Activated T-cell treated with anti-CD3 and anti-CD28 coated beads, Interleukin-2, amount 50 U/mL, for 4 hours (primary cell): Measurements from ENCODE around the gene CDH4. TPM values are rescaled to one million over a fixed set of nuclear protein-coding genes. Genes with fewer than 3 reads are reported as not detected.

Source experiments
- ATAC-seq, 2 donors: fragments of 200-7000 bp; cut with Tn5 transposase; one replicate each; pipeline ENCODE4 v1.10.0; 2021
- DNase-seq: peaks from one replicate; pipeline ENCODE4 v3.0.0-alpha.2; 2020
- H3K27me3 Mint-ChIP-seq: one replicate; pipeline ENCODE4 v1.8.0; 2021; ENCODE audit warnings: low read depth, mixed read lengths
- H3K36me3 Mint-ChIP-seq: one replicate; pipeline ENCODE4 v1.8.0; 2022; ENCODE audit warnings: mixed read lengths; ENCODE audit not compliant: insufficient read depth
- H3K4me1 Mint-ChIP-seq: one replicate; pipeline ENCODE4 v1.8.0; 2021; ENCODE audit warnings: low read depth, mixed read lengths
- H3K4me3 Mint-ChIP-seq: one replicate; pipeline ENCODE4 v1.8.0; 2021; ENCODE audit warnings: mild to moderate bottlenecking, moderate library complexity, mixed read lengths
- H3K9me3 Mint-ChIP-seq: one replicate; pipeline ENCODE4 v1.8.0; 2021; ENCODE audit warnings: mixed read lengths
- total RNA-seq, 3 donors: library from RNA; stranded (reverse); gene quantifications; one replicate each; pipeline ENCODE4 v1.2.1, GENCODE V29; 2021

The CDH4 gene
- total RNA-seq, 3 donors from 2014 or later: 0.10 TPM; not detected in 2

GRCh38 chr20:61897401-61898295 is 645.6 kb downstream of the CDH4 start:
- Mint-ChIP-seq H3K4me3 (no peak overlapping the region), H3K9me3 (no peaks in the 10 kb centered on the region), H3K27me3 (peaks cover 3% of the 10 kb centered on the region), H3K4me1 (no peaks in the 10 kb centered on the region), H3K36me3 (no peaks in the 10 kb centered on the region)
- no peak for ATAC-seq
- DNase-seq: no peak

DNA sequence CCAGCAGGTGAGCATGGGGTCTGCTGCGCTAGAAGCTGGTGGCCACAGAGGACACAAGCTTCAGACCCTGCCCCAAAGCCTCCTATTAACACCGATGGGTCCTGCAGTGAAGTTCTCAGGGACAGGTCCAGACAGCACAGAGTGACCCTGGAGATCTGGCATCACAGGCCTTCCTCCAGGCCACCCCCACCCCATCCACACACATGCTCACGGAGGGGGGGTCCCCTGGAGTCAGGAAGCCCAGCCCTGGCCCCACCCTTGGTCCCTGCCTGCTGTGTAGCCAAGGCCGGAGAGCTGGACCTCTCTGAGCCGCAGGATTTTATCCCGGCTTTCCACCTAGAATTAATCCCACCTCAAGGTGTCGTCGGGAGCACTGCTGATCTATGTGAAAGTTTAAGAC is 646.3 kb downstream of the CDH4 start:
- H3K36me3 Mint-ChIP-seq: no peaks in the 10 kb centered on the region
- no peaks in the 10 kb centered on the region for H3K9me3 Mint-ChIP-seq
- DNase-seq: no peak
- no peak for ATAC-seq
- H3K27me3 Mint-ChIP-seq: peaks cover 3% of the 10 kb centered on the region
- H3K4me3 Mint-ChIP-seq: no peak overlapping the region
- no peaks in the 10 kb centered on the region for H3K4me1 Mint-ChIP-seq

DNA sequence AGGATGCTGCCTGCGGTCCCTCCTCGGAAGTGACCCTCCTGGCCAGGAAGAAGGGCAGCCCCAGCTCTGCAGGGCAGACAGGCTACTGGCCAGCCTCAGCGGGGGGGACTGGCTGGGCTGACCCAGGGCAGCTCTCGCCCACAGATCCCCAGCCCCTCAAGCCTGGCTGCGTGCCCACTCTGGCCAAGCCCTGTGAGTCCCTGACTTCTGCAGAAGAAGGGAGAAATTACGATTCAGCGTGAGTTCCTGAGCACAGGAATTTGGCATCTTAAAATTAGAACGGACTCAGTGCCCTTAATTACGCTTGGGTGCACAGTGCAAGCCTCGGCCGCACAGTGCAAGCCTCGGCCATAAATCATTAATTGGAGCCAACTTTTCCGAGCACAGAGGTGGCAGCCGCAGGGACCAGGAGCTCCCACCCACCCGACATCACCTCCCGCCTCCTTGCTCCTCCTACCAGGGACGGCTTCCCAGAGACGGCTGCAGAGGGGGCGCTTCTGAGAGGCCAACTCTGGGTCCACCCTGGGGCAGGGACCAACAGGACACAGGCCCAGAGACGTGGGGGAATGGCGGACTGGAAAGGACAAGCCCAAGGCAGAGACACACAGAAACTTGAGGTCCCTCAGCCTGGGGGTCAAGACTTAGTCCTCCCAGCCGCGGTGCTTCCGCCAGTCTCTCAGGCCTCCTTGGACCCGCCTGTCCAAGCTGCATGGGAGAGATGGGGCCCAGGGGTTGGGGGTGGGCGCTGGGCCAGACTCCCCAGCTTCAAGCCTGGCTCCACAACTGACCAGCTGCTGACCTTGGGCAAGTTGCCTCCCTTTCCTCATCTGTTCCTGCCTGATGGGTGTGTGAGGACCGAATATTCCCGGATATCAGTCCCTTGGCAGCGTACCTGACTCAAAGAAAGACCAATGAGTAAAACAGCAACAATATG is 648.2 kb downstream of the CDH4 start:
- Mint-ChIP-seq H3K4me1 (no peaks in the 10 kb centered on the region), H3K27me3 (peaks cover 3% of the 10 kb centered on the region), H3K4me3 (no peak overlapping the region), H3K36me3 (no peaks in the 10 kb centered on the region), H3K9me3 (no peaks in the 10 kb centered on the region)
- no peak for ATAC-seq
- no peak for DNase-seq

GRCh38 chr20:61900945-61901293 is 648.9 kb downstream of the CDH4 start:
- Mint-ChIP-seq H3K9me3 (no peaks in the 10 kb centered on the region), H3K36me3 (no peaks in the 10 kb centered on the region), H3K4me1 (no peaks in the 10 kb centered on the region), H3K27me3 (peaks cover 3% of the 10 kb centered on the region), H3K4me3 (no peak overlapping the region)
- DNase-seq (no peak), ATAC-seq (no peak)

- H3K36me3 Mint-ChIP-seq: no peaks in the 10 kb centered on the region
- peaks cover 3% of the 10 kb centered on the region for H3K27me3 Mint-ChIP-seq
- no peak overlapping the region for H3K4me3 Mint-ChIP-seq
- DNase-seq (no peak), ATAC-seq (no peak)
- H3K9me3 Mint-ChIP-seq: no peaks in the 10 kb centered on the region
- H3K4me1 Mint-ChIP-seq: no peaks in the 10 kb centered on the region
These were observed 649.5 kb downstream of the CDH4 start for GRCh38 chr20:61901392-61902220.

GRCh38 chr20:61902221-61902869 is 650.3 kb downstream of the CDH4 start:
- no peaks in the 10 kb centered on the region for H3K4me1 Mint-ChIP-seq
- DNase-seq: no peak
- H3K27me3 Mint-ChIP-seq: peaks cover 2% of the 10 kb centered on the region

DNA sequence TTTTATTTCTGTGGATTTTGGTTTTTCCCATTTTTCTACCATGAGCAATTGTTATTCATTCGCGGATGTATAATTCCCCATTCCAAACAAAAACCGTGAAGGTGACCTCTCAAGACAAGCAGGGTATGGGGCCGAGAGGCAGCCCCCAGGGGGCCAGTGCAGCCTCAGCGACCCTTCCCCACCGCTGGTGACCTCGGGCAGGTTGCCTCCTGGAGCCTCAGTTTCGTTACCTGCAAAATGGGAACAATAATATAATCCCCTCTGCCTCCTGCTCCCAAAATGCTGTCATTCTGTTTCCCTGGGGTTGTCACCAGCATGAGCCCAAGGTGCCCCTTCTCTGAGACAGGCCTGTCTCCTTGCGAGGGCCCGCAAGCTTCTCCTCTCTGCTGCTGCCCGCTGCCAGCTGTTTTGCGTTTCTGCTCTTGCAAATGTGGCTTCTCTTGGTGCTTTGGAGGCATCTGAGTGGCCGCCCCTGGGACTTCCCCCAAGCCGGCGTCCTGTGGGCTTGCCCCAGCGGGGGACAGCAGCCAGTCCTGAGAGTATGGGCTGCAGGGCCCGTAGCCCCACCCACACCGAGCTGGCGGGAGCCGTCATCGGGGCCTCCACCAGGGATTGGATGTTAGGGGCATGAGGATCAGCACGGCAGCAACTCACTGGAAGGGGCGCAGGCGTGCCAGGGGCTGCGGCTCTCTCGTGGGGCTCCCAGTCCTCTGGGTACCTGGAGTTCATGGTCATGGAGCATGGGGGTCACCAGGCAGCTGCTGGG is 651.7 kb downstream of the CDH4 start:
- Mint-ChIP-seq H3K27me3 (peaks cover 2% of the 10 kb centered on the region), H3K36me3 (no peaks in the 10 kb centered on the region), H3K4me3 (no peak overlapping the region), H3K4me1 (no peaks in the 10 kb centered on the region), H3K9me3 (no peaks in the 10 kb centered on the region)
- DNase-seq: no peak
- ATAC-seq: no peak

More at GRCh38 chr20:61902221-61902869, 650.3 kb downstream of the CDH4 start:
- Mint-ChIP-seq H3K36me3 (no peaks in the 10 kb centered on the region), H3K4me3 (no peak overlapping the region), H3K9me3 (no peaks in the 10 kb centered on the region)
- ATAC-seq: no peak

- Mint-ChIP-seq H3K9me3 (no peaks in the 10 kb centered on the region), H3K4me1 (no peaks in the 10 kb centered on the region), H3K27me3 (peaks cover 2% of the 10 kb centered on the region), H3K4me3 (no peak overlapping the region), H3K36me3 (no peaks in the 10 kb centered on the region)
- DNase-seq (no peak), ATAC-seq (no peak)
These were observed 652.4 kb downstream of the CDH4 start for GRCh38 chr20:61904456-61904855.

- no peaks in the 10 kb centered on the region for H3K9me3 Mint-ChIP-seq
- H3K4me1 Mint-ChIP-seq: no peaks in the 10 kb centered on the region
- H3K4me3 Mint-ChIP-seq: no peak overlapping the region
- ATAC-seq: no peak
- H3K36me3 Mint-ChIP-seq: no peaks in the 10 kb centered on the region
- DNase-seq: no peak
- H3K27me3 Mint-ChIP-seq: peaks cover 4% of the 10 kb centered on the region
These were observed 653.9 kb downstream of the CDH4 start for GRCh38 chr20:61905781-61906523.

DNA sequence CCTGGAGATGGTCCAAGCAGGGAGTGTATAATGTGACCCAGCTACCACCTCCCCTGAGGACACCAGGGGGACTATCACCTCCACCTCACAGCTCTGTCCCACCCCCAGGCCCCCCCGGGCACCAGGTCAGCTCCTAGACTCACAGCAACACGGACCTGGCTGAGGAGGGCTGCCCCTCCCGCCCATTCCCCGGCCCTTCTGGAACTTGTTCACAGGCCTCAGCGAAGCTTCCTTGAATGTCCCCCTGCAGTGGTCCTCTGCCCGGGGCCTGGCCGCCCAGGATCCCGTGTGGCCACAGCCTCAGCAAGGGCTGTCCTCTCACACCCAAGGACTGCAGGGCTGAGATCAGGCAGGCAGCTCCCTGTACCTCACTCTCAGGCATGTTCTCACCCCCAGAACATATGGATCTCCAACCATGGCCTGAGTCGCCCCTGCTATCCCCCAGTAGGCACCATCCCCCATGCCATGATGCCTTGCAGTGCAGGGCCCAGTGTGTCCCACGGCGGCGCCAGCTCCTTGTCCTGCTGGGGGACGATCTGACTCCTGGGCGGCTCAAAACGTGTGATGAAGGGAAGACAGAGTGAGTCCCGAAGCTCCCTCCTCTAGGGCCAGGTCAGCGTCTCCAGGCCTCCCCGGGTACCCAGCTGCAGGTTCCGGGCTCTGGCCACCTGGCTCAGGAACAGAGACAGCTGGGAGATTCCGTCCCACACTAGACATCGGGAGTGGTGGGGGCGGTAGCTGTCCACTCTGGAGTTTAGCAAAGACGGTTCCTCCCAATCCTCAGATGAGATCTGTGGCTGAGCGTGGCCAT is 655.2 kb downstream of the CDH4 start:
- no peaks in the 10 kb centered on the region for H3K4me1 Mint-ChIP-seq
- no peak for ATAC-seq

DNA sequence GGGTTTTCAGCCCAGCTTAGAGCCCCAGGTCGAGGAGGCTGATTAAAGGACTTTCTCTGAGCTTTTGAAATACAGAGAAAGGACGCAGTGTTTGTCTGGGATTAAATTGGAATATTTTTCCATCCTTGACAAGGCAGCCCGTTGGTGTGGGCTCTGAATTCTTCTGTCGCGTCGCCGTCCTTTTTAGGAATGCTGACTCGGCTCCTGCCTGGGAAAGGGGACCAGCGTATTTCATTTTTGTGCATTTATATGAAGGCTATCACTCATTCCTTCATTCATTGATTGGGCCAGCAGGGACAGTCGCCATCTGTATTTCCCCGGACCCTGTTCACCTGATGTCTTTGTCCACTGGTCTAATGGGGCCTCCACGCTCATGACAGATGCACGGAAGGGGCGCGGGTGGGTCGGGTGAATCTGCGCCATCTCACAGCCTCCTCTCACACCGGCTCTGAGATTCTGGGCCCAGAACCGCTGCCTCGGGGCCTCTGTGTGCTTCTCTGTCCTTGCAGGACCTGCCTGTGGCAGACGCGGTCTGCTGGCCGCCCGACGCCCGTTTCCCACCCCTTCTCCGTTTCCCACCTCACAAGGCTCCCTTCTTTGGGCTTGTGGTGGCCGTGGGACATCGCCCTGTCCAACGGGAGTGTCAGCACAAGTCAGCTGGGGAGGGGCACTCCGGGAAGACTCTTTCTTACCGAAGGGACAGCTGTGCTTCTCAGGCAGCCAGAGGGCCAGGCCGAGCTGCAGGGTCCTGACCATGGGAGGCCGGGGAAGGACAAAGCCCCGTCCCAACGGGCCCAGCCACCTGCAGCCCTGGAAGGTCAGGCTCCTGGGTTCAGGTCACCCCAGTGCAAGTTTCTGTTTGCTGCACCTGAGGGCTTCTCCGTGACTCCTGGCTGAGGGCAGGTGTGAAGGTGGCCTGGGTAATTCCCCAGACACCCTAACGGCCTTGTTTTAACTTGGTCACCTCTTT is 656.3 kb downstream of the CDH4 start:
- Mint-ChIP-seq H3K36me3 (no peaks in the 10 kb centered on the region), H3K4me3 (no peak overlapping the region), H3K9me3 (no peaks in the 10 kb centered on the region), H3K4me1 (no peaks in the 10 kb centered on the region), H3K27me3 (peaks cover 8% of the 10 kb centered on the region)
- ATAC-seq (no peak), DNase-seq (no peak)

More for the DNA sequence above, 655.2 kb downstream of the CDH4 start:
- H3K36me3 Mint-ChIP-seq: no peaks in the 10 kb centered on the region
- H3K9me3 Mint-ChIP-seq: no peaks in the 10 kb centered on the region
- no peak overlapping the region for H3K4me3 Mint-ChIP-seq
- no peak for DNase-seq
- H3K27me3 Mint-ChIP-seq: peaks cover 4% of the 10 kb centered on the region
